Measurements from ENCODE around the gene SEC61A1.

SEC61A1 gene

DNA sequence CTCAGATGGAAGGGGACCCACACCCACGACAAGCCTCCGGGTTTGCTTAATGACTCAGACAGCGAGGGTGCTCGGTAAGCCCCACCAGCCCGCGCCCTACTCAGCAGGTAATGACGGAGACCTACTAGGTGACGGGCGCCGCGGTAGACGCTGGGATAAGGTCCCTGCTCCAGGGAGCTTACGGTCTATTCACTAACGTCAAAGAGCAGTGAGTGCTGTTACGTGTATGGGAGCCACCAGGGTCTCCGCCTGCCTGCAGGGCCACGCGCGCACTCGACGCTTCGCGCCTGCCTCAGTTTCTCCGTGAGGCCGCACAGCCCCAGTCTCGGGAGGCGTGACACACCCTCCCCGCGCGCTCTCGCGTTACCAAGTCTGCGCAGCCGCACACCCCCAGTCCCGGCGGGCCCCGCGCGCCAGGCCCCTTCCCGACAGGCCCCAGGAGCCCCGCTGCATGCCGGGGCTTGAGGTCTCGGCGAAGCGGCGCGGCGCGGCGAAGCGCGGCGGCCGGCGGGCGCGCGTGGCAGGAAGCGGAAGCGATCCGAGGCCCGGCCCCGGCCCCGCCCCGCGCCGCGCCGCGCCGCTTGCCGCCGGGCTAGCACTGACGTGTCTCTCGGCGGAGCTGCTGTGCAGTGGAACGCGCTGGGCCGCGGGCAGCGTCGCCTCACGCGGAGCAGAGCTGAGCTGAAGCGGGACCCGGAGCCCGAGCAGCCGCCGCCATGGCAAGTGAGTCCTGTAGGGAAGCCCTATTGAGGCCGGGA lies at the start of gene SEC61A1:
Gene SEC61A1 (plus strand): TSS at position 601 of the 758 bp plus-strand sequence. CDS start 116 bp downstream, at position 717.
- DNase-seq (ENCODE audit: low read depth) = peak; percentile 94

DNA sequence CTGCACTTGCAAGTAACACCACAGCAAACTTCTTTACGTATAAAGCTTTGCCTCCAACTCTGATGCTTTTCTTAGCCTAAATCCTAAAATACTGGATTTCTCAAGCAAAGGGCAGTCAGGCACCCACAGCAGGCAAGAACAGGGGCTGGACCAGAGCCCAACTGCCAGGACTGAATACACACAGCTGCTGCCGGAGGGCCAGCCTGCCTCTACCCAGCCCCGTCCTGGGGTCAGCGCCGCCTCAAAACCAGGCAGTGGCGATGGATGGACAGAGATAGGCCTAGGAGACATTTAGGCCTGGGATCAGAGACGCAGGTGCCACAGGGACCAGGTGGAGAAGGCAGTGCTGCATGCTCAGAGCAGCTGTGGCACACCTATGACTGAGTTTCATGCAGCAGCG lies 47.6 kb upstream of the SEC61A1 start:
- no peak for DNase-seq (ENCODE audit: low read depth)

DNA sequence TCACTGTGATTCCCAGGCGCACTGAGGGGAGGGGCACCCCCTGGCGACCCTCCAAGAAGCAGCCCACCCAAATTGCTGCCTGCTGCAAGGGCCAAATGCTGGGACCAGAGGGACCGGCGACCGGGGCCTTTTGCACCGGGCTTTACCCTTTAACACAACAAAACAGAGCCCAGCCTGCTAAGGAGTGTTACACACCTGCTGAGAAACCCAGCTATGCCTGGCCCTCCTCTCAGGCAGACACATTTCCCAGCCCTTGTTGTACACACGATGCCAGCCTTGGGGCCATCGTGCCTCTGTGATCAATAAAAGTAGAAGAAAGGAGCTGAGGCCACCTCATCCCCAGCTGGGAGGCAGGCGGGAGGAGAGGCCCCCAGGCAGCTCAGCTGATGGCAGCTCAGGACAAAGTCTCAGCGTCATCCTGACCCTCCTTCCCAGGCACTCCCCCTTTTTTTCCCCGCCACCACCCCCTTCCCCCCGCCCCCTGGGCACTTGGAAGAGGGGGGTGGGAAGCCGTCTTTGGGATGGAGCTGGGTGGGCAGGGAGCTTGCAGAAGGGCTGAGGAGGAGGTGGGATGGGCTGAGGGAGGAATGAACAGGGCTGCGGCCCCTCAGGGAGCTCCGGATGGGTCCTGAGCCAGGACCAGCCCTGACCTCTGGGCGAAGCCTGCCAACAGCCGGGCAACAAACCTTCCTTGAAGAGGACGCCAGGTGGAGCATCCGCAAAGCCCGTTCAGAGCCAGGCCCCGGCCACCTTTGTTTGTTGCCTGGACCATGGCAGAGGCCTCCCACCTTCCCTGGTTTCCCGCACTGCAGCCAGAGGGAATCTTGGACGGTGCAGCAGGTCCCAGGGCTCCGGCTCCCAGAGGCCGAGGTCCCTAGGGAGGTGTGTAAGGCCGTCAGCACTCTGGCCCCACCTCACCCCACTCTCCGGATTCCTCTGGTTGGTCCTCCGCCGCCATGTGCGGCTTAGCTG lies 45.9 kb upstream of the SEC61A1 start:
- no peak for DNase-seq (ENCODE audit: low read depth)

DNA sequence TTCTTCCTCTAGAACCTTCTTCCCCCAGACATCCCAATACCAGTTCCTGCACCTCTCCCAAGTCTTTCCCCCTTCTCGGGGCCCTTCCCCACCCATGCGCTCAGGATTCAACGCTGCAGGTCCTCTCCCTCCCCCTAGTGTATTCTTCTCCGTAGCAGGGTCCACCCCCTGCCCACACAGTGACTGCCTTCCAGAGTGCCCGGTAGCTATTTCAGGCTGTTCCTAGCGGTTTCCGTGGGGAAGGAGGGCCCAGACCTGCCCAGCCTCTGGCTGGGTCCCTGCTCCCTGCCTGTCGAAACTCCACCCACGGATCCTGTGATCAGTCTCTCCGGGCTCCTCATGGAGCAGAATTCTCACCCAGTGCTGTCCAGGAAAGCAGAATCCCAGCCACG lies 45.2 kb upstream of the SEC61A1 start:
- DNase-seq (ENCODE audit: low read depth) = no peak

DNA sequence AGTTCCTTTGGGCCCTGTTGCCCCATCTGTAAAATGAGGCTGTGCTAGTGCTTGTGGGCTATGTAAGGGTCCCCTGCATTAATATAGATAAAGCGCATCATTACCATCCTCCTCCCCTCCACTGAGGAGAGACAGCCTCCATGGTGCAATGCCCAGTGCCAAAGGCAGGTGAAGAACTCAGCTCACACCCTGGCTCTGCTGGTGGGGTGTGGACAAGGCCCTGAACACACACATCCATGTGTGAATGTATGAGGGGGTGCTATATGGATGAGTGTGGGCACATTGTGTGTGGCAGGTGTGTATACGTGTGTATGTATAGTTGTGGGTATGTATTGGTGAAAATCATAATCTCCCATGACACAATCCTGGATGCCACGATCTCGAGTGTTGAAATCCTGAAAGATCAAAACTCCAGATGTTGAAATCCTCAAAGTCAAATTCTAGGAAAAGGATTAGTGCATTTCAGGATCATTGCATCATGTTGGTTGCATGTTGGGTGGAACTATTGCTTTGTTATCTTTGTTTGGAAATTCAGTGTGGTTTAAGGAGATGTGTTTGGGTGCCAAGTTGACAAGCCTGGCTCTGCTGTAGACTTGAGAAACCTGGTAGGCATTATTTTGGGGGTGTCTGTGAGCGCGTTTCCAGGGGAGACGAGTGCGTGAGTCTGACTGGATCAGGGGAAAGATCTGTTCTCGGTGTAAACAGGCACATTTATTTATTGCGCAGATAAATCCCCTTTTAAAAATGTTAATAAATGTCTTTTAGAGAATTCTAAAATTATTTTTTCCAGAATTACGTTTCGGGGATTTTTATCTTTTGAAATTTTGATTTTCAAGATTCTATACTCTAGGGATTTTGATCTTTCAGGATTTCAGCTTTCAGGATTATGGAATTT lies 42.0 kb upstream of the SEC61A1 start:
- no peak for DNase-seq (ENCODE audit: low read depth)

DNA sequence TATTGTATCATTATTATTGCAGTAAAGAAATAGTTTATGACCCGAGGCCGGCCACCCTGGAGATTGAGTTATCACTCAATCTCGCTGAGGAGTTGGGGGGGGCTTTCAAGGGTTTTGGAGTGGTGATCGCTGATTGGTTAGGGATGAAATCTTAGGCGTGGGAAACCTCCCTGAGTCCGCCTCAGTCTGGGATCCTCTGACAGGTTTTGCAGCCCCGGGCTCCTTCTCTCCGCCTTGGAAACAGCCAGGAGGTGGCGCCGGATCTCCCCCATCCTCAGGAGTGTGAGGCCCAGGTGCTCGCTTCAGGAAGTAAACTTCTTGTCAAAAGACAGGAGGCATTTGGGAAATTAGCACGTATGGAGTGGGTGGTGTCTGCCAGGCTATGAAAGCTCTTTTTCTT lies 41.1 kb upstream of the SEC61A1 start:
- no peak for DNase-seq (ENCODE audit: low read depth)

DNA sequence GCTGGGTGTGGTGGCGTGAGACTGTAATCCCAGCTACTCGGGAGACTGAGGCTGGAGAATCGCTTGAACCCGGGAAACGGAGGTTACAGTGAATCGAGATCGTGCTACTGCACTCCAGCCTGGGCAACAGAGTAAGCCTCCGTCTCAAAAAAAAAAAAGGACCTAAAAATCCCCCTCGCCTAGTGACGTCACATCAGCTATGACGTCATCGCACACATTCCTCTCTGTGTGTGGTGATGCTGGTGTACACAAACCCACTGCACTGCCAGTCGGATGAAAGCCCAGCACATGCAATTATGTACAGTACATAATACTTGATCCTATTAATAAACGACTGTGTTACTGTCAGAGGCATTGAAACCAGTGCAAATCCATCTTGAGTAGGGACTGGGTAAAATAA lies 40.2 kb upstream of the SEC61A1 start:
- no peak for DNase-seq (ENCODE audit: low read depth)

DNA sequence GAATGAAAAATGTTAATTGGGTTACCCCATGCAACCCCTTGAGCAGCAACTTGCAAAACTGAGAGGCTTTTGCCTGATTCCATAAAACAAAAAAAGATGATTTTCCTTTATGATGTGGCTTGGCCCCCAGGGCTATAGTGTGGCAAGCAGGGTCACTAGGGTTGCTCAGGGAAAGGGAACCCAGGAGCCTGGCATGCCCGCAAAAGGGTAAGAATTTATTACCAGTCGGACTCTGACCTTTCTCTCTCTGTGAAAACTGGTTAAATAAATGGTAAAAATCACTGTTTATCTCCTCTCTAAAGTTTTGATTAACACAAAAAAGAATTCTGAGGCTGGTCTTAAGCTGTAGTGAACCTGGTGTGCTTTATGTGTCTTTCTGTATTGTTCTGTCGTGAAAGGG lies 37.7 kb upstream of the SEC61A1 start:
- no peak for DNase-seq (ENCODE audit: low read depth)

DNA sequence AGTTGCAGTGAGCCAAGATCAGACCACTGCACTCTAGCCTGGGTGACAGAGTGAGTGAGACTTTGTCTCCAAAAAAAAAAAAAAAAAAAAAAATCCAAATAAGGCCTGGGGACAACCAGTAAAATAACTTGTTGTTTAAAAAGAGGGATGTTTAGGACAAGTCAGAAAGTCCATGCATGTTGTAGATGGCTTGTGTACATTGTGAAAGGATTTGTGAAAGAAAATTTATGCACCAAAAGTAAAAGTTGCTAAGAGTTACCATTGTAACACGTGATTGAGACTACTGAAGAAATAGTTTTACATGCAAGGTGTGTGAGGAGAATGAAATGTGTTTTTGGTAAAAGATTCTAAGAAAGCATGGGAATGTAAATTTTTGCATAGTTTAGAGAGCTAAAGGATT lies 35.7 kb upstream of the SEC61A1 start:
- no peak for DNase-seq (ENCODE audit: low read depth)

DNA sequence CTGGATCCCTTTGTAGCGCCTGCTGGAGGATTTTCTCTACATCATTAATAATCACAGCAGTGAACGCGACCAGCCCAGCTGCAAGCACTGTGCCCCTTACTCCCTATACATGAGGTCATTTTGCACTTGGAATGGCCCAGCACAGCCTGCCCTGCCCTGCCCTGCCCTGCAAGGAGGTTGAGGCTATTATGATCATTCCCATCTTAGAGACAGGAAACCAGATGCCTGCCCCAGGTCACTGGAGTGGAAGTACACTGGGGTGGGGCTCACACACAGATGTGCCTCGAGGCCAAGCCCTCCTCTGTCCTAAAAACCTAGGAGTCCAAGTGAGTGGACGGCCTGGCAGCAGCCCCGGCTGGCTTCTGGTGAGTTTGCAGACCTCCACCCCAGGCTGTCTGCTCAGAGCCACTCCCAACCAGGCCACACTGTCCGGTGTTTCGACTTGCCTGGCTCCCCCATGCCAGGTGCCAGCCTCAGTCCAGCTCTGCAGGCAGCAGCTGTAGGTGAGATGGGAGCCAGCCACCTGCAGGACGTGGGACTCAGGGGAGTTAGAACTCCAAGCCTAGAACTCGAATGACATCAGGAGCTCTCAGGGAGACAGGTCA lies 30.4 kb upstream of the SEC61A1 start:
- no peak for DNase-seq (ENCODE audit: low read depth)

DNA sequence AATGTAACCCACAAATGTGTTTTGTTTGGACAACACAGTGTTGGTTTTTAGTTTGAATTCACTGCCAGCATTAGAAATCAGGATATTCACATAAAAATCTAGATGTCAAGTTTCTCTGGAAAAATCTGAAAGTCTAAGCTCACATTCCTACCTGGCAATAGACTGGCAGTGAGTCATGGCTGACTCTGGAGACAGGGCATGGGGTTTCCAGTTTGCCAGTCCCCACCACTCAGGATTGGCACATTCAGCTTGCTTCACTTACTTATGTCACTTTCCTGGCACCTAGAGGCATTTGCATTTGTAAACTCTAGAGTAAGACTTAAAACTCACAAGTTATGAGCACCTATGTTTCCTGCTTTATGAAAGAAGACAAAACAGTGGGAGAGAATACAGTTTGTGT lies 19.1 kb upstream of the SEC61A1 start:
- DNase-seq (ENCODE audit: low read depth) = no peak

DNA sequence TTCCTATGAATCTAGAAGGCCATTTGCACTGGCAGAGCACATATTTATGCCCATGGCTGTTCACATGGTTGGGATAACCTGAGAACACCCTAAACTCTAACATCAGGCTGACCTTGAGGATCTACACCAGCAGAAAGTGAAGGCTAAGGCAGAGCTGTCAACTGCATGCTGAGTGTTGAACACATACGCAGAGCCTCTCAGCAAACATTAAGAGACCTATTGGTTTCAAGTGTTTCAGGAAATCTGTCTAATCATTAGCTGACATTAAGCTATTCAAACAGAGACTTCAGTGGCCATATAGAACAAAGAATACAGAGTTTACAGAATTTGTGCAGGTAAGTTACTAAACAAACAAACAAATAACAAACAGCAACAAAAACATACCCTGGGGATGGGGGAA lies 16.1 kb upstream of the SEC61A1 start:
- no peak for DNase-seq (ENCODE audit: low read depth)

DNA sequence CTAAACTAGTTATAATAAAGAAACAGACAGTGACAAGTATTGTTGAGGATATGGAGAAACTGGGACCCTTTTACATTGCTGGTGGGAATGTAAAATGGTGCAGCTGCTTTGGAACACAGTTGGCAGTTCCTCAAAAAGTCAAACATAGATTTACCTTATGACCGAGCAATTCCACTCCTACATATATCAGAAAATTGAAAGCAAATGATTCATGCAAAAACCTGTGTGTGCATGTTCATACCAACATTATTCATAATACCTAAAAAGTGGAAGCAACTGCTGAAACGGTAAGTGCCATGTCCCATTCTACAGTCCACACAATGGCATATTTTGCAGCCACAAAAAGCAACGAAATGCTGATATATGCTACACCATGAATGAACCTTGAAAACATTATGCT lies 12.2 kb upstream of the SEC61A1 start:
- no peak for DNase-seq (ENCODE audit: low read depth)

DNA sequence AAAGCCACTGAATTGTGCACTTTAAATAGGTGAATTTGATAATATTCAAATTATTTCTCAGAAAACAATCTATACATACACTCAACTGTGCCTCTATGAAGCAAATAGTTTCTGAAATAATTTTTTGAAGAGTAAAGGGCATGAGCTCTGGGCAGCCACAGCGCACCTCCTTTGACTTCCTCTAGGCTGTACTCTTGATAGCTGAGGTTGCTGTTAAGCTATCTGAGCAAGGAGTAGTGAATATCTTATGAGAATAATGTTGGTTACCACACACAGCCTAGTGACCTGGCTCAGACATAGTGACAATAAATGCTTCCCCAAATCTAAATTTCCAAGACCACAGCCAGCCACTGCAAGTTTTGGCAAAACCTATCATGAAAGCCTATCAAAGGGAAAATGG lies 11.6 kb upstream of the SEC61A1 start:
- no peak for DNase-seq (ENCODE audit: low read depth)

DNA sequence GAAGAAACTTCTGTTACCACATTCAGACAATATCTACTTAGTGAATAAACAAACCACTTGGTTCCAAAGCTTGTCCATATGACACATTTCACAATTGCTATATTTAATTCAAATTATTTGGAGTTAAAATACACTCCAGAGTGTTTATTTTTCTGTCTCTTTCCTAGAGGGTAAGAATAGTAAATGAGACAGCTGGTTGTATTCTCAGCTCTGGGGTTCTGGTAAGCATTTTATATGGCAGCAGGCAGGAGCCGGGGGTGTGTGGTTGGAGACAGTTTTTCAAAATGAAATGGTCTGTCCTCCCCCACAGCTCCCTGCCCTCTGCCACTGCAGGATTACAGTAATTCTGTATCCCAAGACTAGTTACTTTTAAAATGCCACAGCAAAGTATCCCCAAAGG lies 10.9 kb upstream of the SEC61A1 start:
- no peak for DNase-seq (ENCODE audit: low read depth)

DNA sequence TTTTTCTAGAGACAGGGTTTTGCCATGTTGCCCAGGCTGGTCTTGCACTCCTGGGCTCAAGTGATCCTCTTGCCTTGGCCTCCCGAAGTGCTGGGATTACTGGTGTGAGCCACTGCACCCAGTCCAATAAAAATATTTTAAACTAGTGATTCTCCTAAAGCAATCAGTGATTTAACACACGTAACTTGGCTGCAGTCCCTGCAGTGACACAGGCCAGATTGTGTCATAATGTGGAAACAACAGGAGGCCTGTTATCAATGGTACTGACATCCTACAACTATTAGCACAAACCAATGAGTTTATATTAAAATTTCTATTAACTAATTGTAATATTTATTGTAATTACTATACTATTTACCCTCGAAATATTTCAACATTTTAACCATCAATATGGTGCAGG lies 1.6 kb upstream of the SEC61A1 start:
- no peak for DNase-seq (ENCODE audit: low read depth)

DNA sequence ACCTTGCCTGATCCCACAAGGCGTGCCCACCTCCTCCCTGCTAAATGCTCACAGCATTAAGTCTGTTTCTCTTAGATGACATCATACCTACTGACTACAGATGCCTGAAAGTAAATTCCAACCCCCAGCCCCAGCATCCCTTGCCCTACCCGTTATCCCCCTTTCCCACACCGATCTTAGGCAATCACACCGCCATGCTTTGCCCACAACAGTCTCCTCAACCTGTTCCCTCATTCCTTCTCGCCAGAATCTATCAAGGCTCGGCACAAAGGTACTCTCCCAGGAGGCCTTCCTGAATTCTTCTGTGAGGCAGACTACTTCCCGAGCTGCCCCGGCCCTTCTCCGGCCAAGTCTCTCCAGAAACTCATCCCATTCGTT lies 789 bp upstream of the SEC61A1 start:
- no peak for DNase-seq (ENCODE audit: low read depth)

DNA sequence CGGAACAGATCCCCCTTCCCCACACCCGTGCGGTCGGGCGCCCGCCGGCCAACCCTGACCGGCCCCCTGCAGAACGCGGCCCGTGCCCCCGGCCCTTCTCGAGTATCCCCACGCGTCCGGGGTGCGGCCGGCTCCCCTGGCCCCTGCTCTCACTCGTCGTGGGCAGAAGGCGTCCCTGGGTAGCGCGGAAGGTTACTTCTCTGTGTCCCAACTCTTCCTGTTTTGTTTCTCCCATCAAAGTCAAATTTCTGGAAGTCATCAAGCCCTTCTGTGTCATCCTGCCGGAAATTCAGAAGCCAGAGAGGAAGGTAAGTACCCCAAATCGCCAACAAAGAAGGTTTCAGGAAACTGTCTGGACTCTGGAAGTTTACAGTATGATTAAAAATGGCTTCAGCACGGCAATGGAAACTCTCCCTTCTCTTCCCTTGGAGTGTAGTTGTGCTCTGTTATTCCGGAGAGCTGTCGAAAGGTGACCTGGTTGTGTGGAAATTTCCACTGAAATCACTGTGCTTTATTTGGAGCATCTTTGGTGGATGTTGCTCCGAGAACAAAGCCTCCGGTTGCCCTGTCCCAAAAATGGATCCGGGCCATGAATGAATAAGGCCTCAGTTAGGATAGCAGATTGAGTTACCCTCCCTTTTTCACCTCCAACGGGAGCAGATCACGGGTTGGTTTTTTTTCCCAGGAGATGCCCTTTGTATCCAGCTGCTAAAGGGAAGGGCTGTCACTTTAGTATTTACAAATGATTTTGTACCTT lies 536 bp downstream of the SEC61A1 start:
- DNase-seq (ENCODE audit: low read depth) = no peak

DNA sequence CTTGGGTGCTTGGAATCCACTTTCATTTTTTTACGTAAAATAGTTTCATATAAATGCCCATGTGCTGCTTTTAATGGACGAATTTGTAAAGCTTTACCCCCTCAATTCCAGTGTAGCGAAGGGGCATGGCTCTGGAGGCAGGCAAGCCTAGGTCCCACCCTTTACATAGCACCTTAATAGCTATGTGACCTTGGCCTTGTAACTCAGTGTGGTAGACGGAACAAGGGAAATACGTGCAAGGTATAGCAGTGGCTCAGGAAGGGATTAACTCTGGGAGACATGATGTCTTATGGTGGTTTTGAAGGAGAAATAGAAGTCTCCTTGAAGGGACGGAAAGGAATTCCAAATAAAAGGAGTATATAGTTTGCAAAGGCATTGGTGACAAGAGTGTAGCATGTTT lies 1.4 kb downstream of the SEC61A1 start:
- no peak for DNase-seq (ENCODE audit: low read depth)

DNA sequence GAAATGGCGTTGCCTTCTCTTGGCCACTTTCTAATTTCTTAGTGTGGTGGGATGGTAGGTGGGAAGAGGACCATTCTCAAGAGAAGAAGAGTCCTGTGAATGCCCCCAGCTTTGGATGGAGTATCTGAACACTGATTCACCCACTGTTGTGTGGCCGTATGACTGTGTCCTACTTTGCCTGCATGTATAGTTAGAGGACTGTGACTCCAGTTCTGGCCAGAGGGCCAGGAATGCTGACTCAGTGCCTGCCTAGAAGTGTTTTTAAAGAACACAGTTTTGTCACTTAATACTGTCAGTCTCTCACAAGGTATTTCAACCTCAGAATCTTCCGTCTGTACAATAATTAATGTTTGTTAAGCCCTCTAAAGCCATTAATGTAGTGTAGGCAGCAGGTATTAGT lies 2.1 kb downstream of the SEC61A1 start:
- DNase-seq (ENCODE audit: low read depth) = no peak

DNA sequence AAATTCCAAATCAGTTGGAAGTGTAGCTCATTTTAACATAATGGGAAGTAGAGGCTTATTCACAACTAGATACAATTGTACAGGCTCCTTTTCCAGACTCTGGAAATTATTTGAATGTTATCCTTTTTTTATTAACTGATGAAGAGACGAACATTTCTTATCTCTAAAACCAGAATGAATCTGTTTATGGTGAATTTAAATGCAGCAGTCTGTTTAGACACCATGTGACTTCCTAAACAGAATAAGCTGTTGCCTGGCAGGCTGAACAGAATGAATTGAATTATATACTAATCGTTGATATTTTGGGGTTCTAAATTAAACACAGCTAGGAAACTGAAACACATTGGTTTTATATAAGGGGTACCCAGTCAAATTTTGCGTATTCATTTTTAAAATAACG lies 4.0 kb downstream of the SEC61A1 start:
- DNase-seq (ENCODE audit: low read depth) = no peak

Measured in stimulated activated CD8-positive, alpha-beta memory T cell treated with anti-CD3 and anti-CD28 coated beads, Interleukin-12 subunit alpha, Interleukin-12 subunit beta, amount 100 ng/mL, for 4 hours (primary cell).